Islet precursor cell (in vitro differentiated cells): ENCODE results near the gene TRAPPC8.
"Not testable (repeated sequence)": the region's sequence is repeated elsewhere in the genome, so short reads cannot be mapped to it uniquely, and the experiment has no call there.

Experiments
- DNase-seq: peaks from one replicate; pipeline ENCODE4 v3.0.0-alpha.2; 2018

TRAPPC8 gene

GRCh38 chr18:31943878-31944816 lies 1.2 kb upstream of the TRAPPC8 start:
- DNase-seq = no peak

GRCh38 chr18:31942291-31942998 lies 483 bp downstream of the TRAPPC8 start:
- DNase-seq = peak; percentile 76

- no peak for DNase-seq
Observed at GRCh38 chr18:31941010-31941809, 1.7 kb downstream of the TRAPPC8 start.

GRCh38 chr18:31934773-31935172 lies 8.2 kb downstream of the TRAPPC8 start:
- DNase-seq = not testable (repeated sequence)

- no peak for DNase-seq
Observed at GRCh38 chr18:31931886-31932240, 11.1 kb downstream of the TRAPPC8 start.

GRCh38 chr18:31931163-31931885 lies 11.6 kb downstream of the TRAPPC8 start:
- no peak for DNase-seq

GRCh38 chr18:31929273-31929672 lies 13.7 kb downstream of the TRAPPC8 start:
- no peak for DNase-seq

GRCh38 chr18:31926988-31927387 lies 15.9 kb downstream of the TRAPPC8 start:
- not testable (repeated sequence) for DNase-seq

GRCh38 chr18:31920277-31920676 lies 22.7 kb downstream of the TRAPPC8 start:
- DNase-seq = no peak

GRCh38 chr18:31919366-31919765 lies 23.6 kb downstream of the TRAPPC8 start:
- not testable (repeated sequence) for DNase-seq

- DNase-seq = no peak
Observed at GRCh38 chr18:31918733-31919132, 24.2 kb downstream of the TRAPPC8 start.

GRCh38 chr18:31901063-31901462 lies 41.9 kb downstream of the TRAPPC8 start:
- DNase-seq = no peak

GRCh38 chr18:31899771-31900170 lies 43.2 kb downstream of the TRAPPC8 start:
- not testable (repeated sequence) for DNase-seq

- no peak for DNase-seq
Observed at GRCh38 chr18:31892936-31893335, 50.0 kb downstream of the TRAPPC8 start.

GRCh38 chr18:31891566-31891965 lies 51.4 kb downstream of the TRAPPC8 start:
- DNase-seq = no peak

- no peak for DNase-seq
Observed at GRCh38 chr18:31884020-31884419, 58.9 kb downstream of the TRAPPC8 start.

GRCh38 chr18:31880186-31880898 lies 62.6 kb downstream of the TRAPPC8 start:
- DNase-seq = no peak

- no peak for DNase-seq
Observed at GRCh38 chr18:31878358-31878757, 64.6 kb downstream of the TRAPPC8 start.

GRCh38 chr18:31877900-31878299 lies 65.0 kb downstream of the TRAPPC8 start:
- no peak for DNase-seq

GRCh38 chr18:31876707-31877106 lies 66.2 kb downstream of the TRAPPC8 start:
- no peak for DNase-seq

GRCh38 chr18:31875301-31875700 lies 67.6 kb downstream of the TRAPPC8 start:
- DNase-seq = no peak

- no peak for DNase-seq
Observed at GRCh38 chr18:31863103-31863502, 79.8 kb downstream of the TRAPPC8 start.
